GM18505 (cell line): ENCODE results near the gene DLG5.

Experiments
- ATAC-seq: cut with Tn5 transposase; IDR thresholded peaks from one replicate; pipeline ENCODE4 v1.9.1; 2021; ENCODE audit not compliant: unreplicated experiment
- POLR2A ChIP-seq: IDR thresholded peaks from 4 replicates; pipeline ENCODE4 v1.6.1; 2011; ENCODE audit warnings: borderline replicate concordance; ENCODE audit not compliant: insufficient read depth, insufficient read length; ENCODE audit errors: extremely low read depth

Gene DLG5

DNA sequence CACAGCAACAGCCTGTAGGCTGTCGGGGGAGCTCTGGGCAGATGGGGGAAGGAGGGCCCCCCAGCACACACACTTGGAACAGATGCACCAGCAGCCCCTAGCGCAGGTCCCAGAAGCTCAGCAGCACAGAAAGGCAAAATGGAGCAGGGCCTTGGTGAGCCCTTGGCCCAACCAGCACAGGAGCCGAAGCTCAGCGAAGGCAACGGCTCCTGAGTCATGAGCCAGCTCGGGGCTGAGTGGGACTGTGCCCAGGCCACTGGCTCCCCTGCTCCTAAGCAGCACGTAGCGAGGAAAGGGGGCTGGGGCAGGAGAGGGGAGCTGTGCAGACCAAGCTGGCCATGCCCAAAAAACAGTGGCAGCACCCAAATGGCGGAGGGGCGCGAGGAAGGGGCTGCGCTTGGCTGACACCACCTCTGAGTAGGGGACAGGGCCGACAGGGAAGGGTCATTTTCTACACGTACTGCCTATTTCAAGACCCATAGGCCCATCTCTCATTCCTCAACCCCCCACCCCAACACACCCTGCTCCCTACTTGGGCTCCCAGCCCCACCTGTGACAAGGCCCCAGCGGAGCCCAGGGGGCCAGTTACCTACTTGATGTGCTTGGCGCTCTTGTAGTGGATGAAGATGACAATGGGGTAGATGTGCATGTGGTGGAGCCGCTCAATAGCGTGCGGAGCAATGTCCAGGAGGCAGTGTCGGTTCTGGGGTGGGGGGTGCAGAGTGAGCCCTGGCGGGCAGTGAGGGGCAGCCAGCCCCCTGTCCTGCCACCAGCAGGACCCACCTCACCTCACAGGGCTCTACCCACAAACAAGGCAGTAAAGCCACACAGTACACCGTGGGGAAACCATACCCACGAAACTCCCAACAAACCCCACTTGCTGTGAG, 132.1 kb downstream of the DLG5 start:
- TF ChIP-seq POLR2A, result no peak
- ATAC-seq, result no peak

DNA sequence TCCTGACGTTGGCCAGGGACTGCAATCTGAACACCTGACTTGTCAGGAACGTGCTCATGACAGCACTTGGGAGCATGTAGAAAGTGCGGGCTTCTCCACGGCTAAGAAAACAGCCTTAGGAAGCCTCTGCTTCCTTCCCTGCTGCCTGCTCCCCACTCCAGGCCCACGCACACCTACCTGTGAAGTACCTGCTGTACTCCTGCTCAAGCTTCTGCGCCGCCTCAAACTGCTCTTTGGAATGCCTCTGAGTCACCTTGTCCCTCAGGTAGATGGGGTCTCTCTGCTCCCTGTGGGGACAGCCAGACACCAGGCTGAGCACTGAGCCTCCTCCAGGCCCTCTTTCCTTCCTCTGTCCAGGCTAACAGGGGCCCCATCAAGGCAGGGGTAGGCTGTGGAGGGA, 132.7 kb downstream of the DLG5 start:
- ATAC-seq, result no peak

DNA sequence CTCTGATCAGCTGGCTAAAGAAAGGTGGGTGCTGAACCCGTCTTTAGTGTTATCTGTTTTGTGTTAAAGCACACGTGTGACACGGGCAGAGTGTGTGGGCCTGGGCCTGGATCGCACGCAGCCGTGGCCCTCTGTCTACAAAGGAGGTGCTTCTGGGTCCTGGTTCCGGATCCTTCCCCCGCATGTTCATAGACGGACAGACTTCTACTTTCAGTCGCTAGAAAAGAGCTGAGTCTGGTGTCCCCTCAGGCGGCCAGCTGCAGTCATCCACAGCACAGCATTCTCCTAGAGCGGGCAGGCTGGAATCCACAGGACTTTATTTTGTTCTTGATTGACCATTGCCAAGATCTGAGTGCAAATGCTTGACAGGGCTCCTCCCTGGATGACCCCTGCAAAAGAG, 134.4 kb downstream of the DLG5 start:
- TF ChIP-seq POLR2A, result no peak

More for the DNA sequence above, 132.7 kb downstream of the DLG5 start:
- TF ChIP-seq POLR2A, result no peak

DNA sequence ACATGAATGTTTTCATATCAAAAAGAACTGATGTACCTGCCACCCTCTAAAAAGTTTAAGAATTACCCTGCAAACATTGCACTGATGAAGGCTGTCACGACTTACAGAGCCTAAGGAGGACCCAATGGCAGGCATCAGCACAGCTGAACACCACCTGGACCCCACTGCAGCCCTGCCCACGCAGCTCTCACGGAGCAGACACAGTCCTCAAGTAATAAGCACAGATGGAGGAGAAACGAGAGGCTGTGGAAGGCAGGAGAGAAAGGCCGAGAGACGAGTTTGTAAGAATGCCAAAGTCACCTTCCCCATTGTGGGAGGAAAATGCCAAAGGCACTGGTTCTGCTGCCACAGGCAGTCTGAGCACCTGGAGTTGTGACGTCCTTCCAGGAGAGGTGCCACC, 135.0 kb downstream of the DLG5 start:
- no peak for ATAC-seq
- no peak for TF ChIP-seq POLR2A

More for the DNA sequence above, 134.4 kb downstream of the DLG5 start:
- no peak for ATAC-seq

DNA sequence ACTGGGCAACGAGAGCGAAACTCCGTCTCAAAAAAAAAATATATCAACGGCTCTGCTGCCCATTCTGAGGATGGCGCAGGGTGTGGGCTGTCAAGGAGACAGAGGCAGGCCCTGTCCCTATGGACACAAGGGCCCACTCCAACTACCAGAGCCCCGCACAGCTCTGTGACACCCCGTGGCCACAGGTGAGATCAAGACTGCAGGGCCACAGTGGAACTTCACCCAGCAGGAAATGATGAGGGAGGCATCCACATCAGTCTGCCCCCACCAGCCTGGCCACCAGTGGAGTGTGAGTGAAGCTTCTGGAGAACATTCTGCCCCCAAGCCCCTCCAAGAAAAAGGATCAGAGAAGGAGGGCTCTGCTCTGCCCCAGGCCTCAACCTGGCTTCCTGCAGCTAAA, 136.7 kb downstream of the DLG5 start:
- TF ChIP-seq POLR2A, result no peak
- no peak for ATAC-seq

DNA sequence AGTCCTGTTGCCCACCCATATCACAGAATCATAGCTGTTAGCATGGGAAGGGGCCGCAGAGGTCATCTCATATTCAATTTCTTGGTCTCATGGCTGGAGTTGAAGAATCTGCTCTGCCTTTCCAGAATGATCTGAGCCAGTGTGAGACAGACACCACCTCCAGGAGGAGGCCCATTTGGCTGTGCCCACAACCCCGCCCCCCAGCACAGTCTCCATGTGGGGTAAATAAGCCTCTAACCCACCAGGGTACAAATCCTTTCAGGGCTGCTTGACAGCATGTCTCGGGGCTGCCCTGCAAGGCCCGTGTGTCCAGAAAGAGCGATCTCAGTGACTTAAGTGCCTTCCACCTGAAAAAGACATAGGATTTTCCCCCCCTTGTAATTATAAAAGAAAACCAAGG, 137.5 kb downstream of the DLG5 start:
- no peak for TF ChIP-seq POLR2A

DNA sequence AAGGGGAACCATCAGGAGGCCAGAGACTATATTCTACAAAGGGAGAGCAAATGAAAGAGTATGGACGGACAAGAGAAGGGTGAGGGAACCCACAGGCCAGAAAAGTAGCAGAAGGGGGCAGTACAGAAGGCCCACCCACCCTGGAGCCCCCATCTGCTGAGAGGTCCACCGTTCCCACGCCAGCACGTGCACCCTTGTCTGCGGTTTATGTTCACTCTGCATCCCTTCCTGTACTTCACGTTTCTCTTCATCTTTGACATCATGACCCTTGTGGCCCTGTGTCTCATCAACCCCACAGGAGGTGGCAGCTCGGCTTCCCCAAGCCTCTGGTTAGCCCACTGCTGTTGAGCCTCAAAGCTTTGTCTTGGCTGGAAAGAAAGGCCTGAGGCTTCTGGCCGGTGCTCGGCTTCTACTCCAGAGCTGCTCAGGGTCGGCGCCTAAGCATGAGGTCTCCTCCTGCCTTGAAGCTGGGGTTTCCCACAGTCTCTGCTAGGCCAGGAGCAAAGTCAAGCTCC, 138.0 kb downstream of the DLG5 start:
- no peak for ATAC-seq
- TF ChIP-seq POLR2A, result no peak

More for the DNA sequence above, 137.5 kb downstream of the DLG5 start:
- no peak for ATAC-seq

DNA sequence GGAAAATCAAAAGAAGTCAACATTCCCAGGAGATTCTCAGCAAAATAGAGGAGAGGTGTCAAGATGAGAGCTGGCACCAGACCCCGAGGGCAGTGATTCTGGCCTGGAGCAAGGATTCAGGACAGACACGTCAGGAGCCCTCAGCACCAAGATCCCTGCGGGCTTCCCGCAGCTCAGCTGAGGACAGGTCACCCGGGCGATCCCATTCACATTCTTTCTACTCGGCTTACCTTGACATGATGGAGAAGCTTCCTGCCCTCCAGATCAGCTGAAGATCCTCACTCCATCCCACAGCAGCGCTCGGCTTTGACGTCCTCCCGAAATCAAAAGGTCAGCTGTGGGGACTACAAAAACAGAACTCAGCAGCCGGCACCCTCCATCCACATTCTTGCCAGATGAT, 139.1 kb downstream of the DLG5 start:
- ATAC-seq, result no peak
- TF ChIP-seq POLR2A, result no peak

DNA sequence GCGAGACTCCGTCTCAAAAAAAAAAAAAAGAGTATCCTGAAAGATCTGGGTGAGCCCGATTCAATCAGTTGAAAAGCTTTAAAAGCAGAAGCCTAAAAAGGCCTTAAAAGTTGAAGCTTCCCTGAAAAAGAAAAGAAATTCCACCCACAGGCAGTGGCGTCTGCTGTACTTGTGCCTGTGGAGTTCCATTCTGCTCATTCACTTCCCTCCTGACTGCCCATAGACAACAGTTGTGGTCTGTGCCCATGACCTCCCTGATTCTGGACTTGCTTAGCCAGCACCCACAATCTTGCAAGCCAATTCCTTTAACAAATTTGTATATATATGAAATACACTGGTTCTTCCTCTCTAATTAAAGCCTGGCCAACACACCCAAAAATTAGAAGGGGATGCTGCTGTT, 141.7 kb downstream of the DLG5 start:
- TF ChIP-seq POLR2A, result no peak
- no peak for ATAC-seq

DNA sequence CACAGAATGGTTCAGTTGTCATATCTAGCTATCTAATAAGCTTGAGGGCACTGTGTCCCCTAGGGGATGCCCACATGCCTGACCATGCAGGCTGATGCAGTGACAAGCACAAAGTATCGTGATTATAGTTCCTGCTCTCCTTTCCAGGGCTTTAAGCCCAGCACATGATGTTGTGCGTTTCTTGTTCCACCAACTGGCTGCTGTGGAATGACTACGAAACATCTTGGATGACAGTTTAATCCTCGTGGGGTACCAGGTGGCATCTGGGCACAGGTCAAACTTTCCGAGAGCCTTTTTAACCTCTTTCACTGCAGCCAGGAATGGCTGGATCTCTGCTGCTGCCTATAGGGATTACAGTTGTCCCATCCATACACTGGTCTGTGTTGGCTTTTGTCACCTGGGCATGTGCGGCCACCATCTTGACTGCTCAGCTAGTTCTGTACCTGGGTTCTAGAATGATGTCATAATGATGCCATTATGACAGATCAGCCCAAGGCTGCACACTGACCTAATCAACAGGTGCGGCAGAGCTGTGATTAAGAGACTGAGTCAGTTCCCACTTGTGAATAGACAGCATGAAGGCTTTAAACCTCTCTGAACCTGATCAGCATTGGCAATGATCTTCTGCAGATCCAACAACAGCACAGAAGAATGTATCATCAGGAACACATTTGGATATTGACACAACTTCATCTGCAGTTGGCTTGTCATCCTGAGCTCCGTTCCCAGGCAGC, 144.1 kb downstream of the DLG5 start:
- TF ChIP-seq POLR2A, result no peak
- no peak for ATAC-seq

DNA sequence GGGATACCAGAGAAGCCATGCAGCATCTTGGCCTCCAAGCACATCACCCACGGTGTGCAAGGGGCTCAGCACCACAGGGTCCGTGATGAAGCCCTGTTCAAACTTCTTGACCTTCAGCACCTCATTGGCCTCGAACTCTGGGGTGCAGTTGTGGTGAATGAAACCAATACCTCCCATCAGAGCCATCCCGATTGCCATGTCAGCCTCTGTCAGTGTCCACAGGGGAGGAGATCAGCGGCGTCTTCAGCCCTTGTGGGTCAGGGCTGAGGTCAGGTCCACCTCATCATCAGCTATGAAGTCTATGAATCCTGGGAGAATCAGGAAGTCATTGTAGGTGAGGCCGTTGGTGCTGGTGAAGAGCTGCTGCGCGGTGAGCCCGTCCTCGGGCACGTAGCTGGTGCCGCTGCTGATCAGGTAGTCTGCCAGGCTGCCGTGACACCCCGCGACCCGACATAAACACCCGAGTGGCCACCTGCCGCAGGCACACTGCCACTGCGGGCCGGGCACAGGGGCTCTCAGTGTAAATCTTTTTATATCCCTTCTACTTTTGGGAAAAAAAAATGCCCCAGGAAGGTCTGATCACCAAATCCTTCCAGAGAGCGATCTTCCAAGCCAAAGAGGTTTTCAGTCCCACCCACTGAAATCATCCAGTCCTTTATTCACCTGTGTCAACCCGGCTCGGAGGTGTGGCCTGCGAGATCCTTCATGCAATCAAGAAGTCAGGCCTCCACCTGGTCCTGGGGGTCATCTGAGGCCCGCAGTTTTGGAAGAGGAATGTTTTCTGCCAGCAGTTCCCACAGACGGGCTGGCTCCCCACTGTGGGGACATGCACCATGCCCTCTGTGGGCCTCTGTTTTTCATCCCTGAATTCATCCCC, 144.9 kb downstream of the DLG5 start:
- TF ChIP-seq POLR2A, result no peak
- ATAC-seq, result no peak

DNA sequence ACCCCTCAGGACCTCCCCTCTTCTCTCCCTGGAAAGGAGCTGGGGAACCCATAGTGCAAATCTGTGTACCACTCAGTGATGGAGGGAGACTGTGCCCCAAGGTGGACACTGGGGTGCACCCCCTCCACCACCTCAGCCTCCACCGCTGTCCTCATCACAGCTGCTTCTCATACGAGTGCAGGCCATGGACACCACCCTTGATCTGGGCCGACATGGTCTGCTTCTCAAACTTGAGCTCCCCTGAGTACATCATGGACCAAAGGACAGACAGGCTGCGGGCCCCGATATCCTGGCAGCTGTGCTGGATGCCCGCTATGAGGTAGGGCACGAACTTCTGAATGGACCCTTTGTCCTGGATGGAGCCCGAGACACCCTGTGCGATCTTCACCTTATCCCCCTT, 146.4 kb downstream of the DLG5 start:
- ATAC-seq, result no peak

DNA sequence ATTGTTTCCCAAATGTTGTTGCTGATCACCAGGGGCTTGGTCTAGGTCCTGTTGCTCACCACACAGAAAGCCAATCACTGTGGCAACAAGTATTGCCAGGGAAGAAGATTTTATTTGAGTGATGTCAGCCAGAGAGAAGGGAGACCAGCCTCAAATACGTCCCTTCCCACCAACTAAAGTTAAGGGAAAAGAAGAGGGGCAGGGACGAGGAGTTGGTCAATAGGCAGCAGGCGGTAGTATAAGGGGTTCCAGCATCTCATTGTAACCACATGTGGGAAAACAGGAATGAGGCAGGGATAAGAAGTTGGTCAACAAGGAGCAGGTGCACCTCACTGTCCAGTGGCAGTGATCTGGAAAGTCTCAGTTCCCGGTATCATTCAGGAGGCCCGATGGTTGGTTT, 150.1 kb downstream of the DLG5 start:
- no peak for TF ChIP-seq POLR2A
- no peak for ATAC-seq

More for the DNA sequence above, 146.4 kb downstream of the DLG5 start:
- no peak for TF ChIP-seq POLR2A
